Breast epithelium (tissue), 4 donors: ENCODE results near the gene HEG1. TPM values are rescaled to one million over a fixed set of nuclear protein-coding genes. Genes with fewer than 3 reads are reported as not detected.
A peak's percentile ranks its signal among the peaks of the same experiment; 100 is the strongest.

Source experiments
- DNase-seq, 2 donors: peaks; one replicate each; pipeline ENCODE4 v3.0.0-alpha.2; 2019; ENCODE audit warnings: low spot score in 2 of 2
- H3K27ac ChIP-seq, 2 donors: fragments of 200-600 bp; sonication (generic) in 1 of 2; one replicate each; pipeline ENCODE4 v1.5.1; 2016 to 2019; ENCODE audit warnings: mild to moderate bottlenecking in 1 of 2
- H3K27me3 ChIP-seq, 2 donors: fragments of 200-600 bp; sonication (generic) in 1 of 2; one replicate each; pipeline versions ENCODE4 v1.5.1 to v1.6.0; 2017 to 2019; ENCODE audit warnings: control low read depth in 1 of 2, mild to moderate bottlenecking in 1 of 2
- H3K36me3 ChIP-seq: fragments of 200-600 bp; one replicate; pipeline ENCODE4 v1.5.1; 2019
- H3K4me1 ChIP-seq, 2 donors: fragments of 200-600 bp; sonication (generic); one replicate each; pipeline ENCODE4 v1.5.1; 2016 to 2019; ENCODE audit warnings: control low read depth in 1 of 2
- H3K4me3 ChIP-seq, 3 donors: fragments of 200-600 bp; sonication (generic); 1 replicate in 2 of 3; 2 replicates in 1 of 3; pipeline ENCODE4 v1.5.1; 2016 to 2019; ENCODE audit warnings: mild to moderate bottlenecking in 3 of 3, moderate library complexity in 2 of 3
- H3K9me3 ChIP-seq, 2 donors: fragments of 200-600 bp; sonication (generic) in 1 of 2; one replicate each; pipeline ENCODE4 v1.5.1; 2016 to 2019; ENCODE audit warnings: control low read depth in 1 of 2
- POLR2A ChIP-seq: fragments of 450-650 bp; IDR thresholded peaks from one replicate; pipeline ENCODE4 v1.6.1; 2016; ENCODE audit warnings: antibody characterized with exemption, mild to moderate bottlenecking, moderate library complexity
- POLR2AphosphoS5 ChIP-seq, 3 donors: sonication (generic); formaldehyde crosslinking; IDR thresholded peaks; one replicate each; pipeline ENCODE4 v1.6.1; 2017; ENCODE audit warnings: antibody characterized with exemption in 3 of 3
- intact Hi-C: fragments of 100-400 bp; cut with DNase I; formaldehyde crosslinking; loops from one replicate; pipeline ENCODE4 v1.15.1; 2023; ENCODE audit warnings: low total_unique reads
- total RNA-seq, 3 donors: library from RNA; depleted of rRNA; stranded (reverse); fragments of >200 nt; gene quantifications; one replicate each; pipeline ENCODE4 v1.1.0, GENCODE V29; 2016
- TF ChIP-seq, protein P1 (sequence below), 3 donors: fragments of 450-650 bp; IDR thresholded peaks; one replicate each; pipeline ENCODE4 v1.5.1; 2016 to 2017; ENCODE audit warnings: antibody characterized with exemption in 3 of 3, mild to moderate bottlenecking in 3 of 3, moderate library complexity in 3 of 3

HEG1 gene
- total RNA-seq, 3 donors from 2014 or later: 36.0 to 45.9 (median 45.1) TPM

DNA sequence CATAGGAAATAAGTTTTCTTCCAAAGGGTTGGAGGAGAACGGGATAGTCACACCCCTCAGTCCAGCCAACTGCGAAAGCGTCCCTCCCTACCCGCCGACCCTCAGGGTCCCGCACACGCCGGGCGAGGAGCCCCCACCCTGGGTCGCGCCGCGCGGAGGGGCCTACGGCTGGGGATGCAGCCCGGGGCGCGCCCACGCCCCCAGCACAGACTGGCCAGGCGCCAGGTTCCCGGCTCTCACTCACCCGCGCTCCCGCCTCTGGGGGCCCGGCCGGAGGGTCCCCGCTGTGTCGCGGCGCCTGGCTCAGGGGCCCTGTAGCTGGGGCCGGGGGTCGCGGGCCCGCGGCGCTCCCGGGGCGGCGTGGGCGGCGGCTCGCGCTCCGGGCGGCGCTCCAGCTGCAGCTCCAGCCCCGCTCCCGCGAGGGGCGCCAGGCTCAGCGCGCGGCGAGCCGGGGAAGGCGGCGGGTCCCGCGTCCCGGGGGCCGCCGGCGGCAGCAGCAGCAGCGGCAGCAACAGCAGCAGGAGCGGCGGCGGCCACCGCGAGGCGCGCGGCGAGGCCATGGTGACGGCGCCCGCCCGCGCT is 375 bp downstream of the HEG1 start:
- Histone ChIP-seq H3K9me3 (no peaks in the 10 kb centered on the region), H3K27me3 (no peaks in the 10 kb centered on the region), H3K4me1 (peaks cover 7 to 19% of the 10 kb centered on the region in 2 donors), H3K4me3 (peak overlapping the region; percentile 69 to 81 (median 75)), H3K27ac (peak overlapping the region; percentile 89 to 96), H3K36me3 (no peaks in the 10 kb centered on the region)
- intact Hi-C loops: no loop called here
- TF ChIP-seq POLR2A (no peak), POLR2AphosphoS5 (IDR thresholded peaks at IDR 0.05) (no peak)
- TF ChIP-seq, protein P1, sequence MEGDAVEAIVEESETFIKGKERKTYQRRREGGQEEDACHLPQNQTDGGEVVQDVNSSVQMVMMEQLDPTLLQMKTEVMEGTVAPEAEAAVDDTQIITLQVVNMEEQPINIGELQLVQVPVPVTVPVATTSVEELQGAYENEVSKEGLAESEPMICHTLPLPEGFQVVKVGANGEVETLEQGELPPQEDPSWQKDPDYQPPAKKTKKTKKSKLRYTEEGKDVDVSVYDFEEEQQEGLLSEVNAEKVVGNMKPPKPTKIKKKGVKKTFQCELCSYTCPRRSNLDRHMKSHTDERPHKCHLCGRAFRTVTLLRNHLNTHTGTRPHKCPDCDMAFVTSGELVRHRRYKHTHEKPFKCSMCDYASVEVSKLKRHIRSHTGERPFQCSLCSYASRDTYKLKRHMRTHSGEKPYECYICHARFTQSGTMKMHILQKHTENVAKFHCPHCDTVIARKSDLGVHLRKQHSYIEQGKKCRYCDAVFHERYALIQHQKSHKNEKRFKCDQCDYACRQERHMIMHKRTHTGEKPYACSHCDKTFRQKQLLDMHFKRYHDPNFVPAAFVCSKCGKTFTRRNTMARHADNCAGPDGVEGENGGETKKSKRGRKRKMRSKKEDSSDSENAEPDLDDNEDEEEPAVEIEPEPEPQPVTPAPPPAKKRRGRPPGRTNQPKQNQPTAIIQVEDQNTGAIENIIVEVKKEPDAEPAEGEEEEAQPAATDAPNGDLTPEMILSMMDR (IDR thresholded peaks at IDR 0.05): no peak
- DNase-seq: no peak

DNA sequence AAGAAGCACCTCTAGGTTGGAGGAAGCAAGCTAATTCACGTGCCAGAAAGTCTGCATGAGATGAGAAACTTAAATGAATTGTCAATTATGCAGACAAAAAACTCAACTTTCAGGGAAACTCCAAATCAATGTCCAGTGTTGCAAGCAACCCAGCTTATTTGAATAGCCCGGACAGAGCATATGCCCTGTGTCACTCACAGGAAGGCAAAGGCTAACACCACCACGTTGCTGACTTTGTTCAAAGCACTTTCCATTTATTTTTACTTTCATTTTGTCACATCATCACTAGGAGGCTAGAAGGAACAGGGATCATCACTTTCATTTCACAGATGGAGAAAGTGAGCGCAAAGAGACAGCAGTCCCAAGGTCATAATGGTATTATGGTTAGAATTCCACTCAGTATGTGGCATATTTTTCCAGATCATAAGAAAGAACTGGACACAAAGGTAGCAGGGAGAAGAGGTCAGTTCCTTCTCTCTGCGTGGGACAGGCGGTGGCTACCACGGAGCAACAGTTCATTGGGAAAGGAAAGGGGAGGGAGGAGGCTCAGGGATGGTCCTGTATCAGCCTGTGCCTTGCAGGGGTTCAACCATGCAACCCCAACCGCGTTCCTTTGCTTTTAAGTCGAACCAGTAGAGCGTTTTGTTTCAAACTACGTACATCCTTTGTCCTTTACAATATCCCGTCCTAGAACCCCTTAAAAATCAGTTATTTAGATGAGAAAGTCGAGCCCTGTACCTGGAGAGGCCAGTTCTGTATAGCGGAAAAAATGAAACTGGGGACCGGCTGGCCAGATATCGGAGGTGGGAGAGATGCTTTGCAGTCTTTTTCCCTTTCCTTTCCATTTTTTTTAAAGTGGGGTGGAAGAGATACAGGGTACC is 1.1 kb downstream of the HEG1 start:
- Histone ChIP-seq H3K27me3 (no peaks in the 10 kb centered on the region), H3K4me3 (peak overlapping the region; percentile 69 to 81 (median 75)), H3K9me3 (no peaks in the 10 kb centered on the region), H3K36me3 (no peaks in the 10 kb centered on the region), H3K27ac (peak overlapping the region; percentile 89 to 96), H3K4me1 (peaks cover 7 to 19% of the 10 kb centered on the region in 2 donors)
- DNase-seq: no peak
- TF ChIP-seq POLR2A (no peak), POLR2AphosphoS5 (IDR thresholded peaks at IDR 0.05) (peak in 2 of 3 donors; percentile 12 to 44)
- TF ChIP-seq, protein P1 (IDR thresholded peaks at IDR 0.05): peak in 2 of 3 donors; percentile 25 to 31
- intact Hi-C loops: no loop called here

DNA sequence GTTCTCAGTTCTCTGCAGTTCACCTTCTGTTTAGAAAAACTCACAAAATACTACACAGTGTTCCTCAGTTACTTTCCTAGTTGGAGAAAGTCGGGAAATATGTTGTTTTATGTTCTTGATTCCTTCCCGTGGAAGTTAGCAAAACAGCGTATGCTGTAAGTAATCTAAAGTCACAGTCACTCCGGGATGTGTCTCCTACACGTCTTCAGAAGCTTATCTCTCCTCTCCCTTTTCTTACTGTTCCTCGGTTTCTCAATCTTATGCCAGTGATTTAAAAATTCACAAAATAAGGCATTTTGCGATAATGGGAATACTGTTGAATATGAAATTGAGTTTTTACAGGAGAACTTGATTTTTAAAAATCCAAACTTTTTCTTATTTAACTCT is 1.7 kb downstream of the HEG1 start:
- peak overlapping the region; percentile 69 to 81 (median 75) for H3K4me3 ChIP-seq
- H3K27ac ChIP-seq: peak overlapping the region; percentile 89 to 96
- TF ChIP-seq, protein P1 (IDR thresholded peaks at IDR 0.05): no peak
- TF ChIP-seq POLR2A: no peak
- no peak for TF ChIP-seq POLR2AphosphoS5 (IDR thresholded peaks at IDR 0.05)
- H3K4me1 ChIP-seq: peaks cover 7 to 19% of the 10 kb centered on the region in 2 donors
- intact Hi-C loops: no loop called here
- H3K27me3 ChIP-seq: no peaks in the 10 kb centered on the region
- H3K36me3 ChIP-seq: no peaks in the 10 kb centered on the region
- H3K9me3 ChIP-seq: no peaks in the 10 kb centered on the region
- DNase-seq: no peak

DNA sequence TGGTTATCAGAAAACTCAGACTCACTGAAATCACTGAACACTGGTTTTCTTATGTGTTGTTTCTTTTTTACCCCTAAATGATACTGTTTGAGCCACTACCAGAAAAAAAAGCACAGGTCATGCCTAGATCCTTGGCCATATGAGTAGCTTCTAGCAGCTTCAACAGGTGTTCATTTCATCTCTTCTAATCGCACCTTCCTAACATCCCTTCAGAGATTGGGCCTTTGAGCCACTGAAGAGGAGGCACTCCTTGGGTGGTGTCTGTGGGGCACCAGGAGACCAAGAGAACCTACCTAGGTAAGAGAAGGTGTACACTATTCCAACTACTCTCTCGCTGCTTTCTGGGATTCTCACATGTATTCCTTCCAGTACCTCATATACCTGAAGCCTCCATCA is 2.5 kb downstream of the HEG1 start:
- intact Hi-C loops: no loop called here
- DNase-seq: no peak
- Histone ChIP-seq H3K9me3 (no peaks in the 10 kb centered on the region), H3K27me3 (no peaks in the 10 kb centered on the region), H3K27ac (peak overlapping the region; percentile 89 to 96), H3K4me1 (peaks cover 7 to 19% of the 10 kb centered on the region in 2 donors), H3K4me3 (peak overlapping the region; percentile 69 to 81 (median 75)), H3K36me3 (no peaks in the 10 kb centered on the region)
- no peak for TF ChIP-seq POLR2A

DNA sequence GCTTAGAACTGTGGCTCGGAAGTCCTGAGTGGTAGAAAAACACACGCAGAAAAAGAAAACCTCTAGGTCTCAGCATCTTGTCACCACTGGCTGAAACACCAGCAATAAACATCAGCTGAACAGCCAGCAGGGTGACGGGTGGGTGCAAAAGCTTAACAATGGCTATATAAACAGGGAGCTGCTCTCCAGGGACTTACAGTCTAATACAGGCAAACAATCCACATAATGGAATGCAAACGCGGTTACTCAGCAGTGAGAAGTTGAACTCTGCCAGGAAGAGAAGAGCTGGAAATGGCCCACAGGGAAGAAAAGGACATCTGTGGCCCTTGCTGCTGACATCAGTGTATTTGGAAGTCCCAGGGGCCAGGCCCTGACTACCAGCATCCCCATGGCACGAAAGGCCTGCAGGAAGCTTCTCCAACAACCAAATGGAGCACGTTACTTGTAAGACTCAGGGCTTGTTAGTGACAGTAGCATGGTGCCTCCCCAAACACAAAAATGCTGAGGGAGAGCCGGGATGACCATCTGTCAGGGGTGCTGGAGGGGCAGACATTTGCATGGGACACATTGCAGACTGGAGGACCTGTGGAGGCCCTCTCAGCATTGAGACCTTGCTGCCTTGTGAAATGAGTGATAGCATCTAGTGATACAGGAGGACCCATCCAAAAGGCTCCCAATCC is 3.0 kb downstream of the HEG1 start:
- Histone ChIP-seq H3K4me1 (peaks cover 7 to 19% of the 10 kb centered on the region in 2 donors), H3K4me3 (peak overlapping the region; percentile 34 to 75 (median 56)), H3K36me3 (no peaks in the 10 kb centered on the region), H3K27me3 (no peaks in the 10 kb centered on the region), H3K9me3 (no peaks in the 10 kb centered on the region), H3K27ac (peak overlapping the region; percentile 89 to 96)
- TF ChIP-seq POLR2AphosphoS5 (IDR thresholded peaks at IDR 0.05) (no peak), POLR2A (no peak)
- TF ChIP-seq, protein P1 (IDR thresholded peaks at IDR 0.05): no peak
- DNase-seq: no peak
- intact Hi-C loops: no loop called here
